Measurements from ENCODE around the gene UGT2B10.
"Not testable (repeated sequence)": the region's sequence is repeated elsewhere in the genome, so short reads cannot be mapped to it uniquely, and the experiment has no call there.

UGT2B10 gene

GRCh38 chr4:68815617-68816409 is at the start of gene UGT2B10:
TSS of gene UGT2B10 (plus strand) at chr4:68815994. CDS start at chr4:68816020, 26 bp downstream.
- DNase-seq, result not testable (repeated sequence)

- DNase-seq, result not testable (repeated sequence)
These were observed 44.0 kb upstream of the UGT2B10 start for GRCh38 chr4:68771836-68772235.

GRCh38 chr4:68773699-68774098 is 42.1 kb upstream of the UGT2B10 start:
- no peak for DNase-seq

- DNase-seq, result no peak
These were observed 35.6 kb upstream of the UGT2B10 start for GRCh38 chr4:68780232-68780631.

GRCh38 chr4:68797048-68797447 is 18.7 kb upstream of the UGT2B10 start:
- no peak for DNase-seq

GRCh38 chr4:68797618-68798017 is 18.2 kb upstream of the UGT2B10 start:
- DNase-seq, result no peak

- DNase-seq, result no peak
These were observed 12.8 kb upstream of the UGT2B10 start for GRCh38 chr4:68803013-68803412.

GRCh38 chr4:68808060-68808459 is 7.7 kb upstream of the UGT2B10 start:
- DNase-seq, result no peak

- no peak for DNase-seq
These were observed 4.9 kb upstream of the UGT2B10 start for GRCh38 chr4:68810919-68811318.

- DNase-seq, result not testable (repeated sequence)
These were observed 844 bp downstream of the UGT2B10 start for GRCh38 chr4:68816410-68817265.

- no peak for DNase-seq
These were observed 1.6 kb downstream of the UGT2B10 start for GRCh38 chr4:68817386-68817785.

- DNase-seq, result not testable (repeated sequence)
These were observed 2.3 kb downstream of the UGT2B10 start for GRCh38 chr4:68818030-68818462.

GRCh38 chr4:68831642-68832041 is 15.8 kb downstream of the UGT2B10 start:
- DNase-seq, result no peak

GRCh38 chr4:68850293-68850692 is 34.5 kb downstream of the UGT2B10 start:
- no peak for DNase-seq

- DNase-seq, result no peak
These were observed 40.0 kb downstream of the UGT2B10 start for GRCh38 chr4:68855771-68856170.

- no peak for DNase-seq
These were observed 42.2 kb downstream of the UGT2B10 start for GRCh38 chr4:68858039-68858438.

GRCh38 chr4:68859655-68860054 is 43.9 kb downstream of the UGT2B10 start:
- no peak for DNase-seq

GRCh38 chr4:68861057-68861456 is 45.3 kb downstream of the UGT2B10 start:
- no peak for DNase-seq

GRCh38 chr4:68864438-68865187 is 48.8 kb downstream of the UGT2B10 start:
- no peak for DNase-seq

GRCh38 chr4:68865188-68865638 is 49.4 kb downstream of the UGT2B10 start:
- DNase-seq, result no peak

GRCh38 chr4:68865760-68866159 is 50.0 kb downstream of the UGT2B10 start:
- DNase-seq, result no peak

- DNase-seq, result no peak
These were observed 53.5 kb downstream of the UGT2B10 start for GRCh38 chr4:68869274-68869773.

Data from DMS79 (cell line).